ENCODE results near the gene GOSR2. TPM values are rescaled to one million over a fixed set of nuclear protein-coding genes. Genes with fewer than 3 reads are reported as not detected.

The GOSR2 gene
- total and polyA plus RNA-seq, 9 of the 15 experiments (the other 6 are each of a cell fraction or from before 2014, with no cell fraction given): 32.7 to 96.3 (median 48.9) TPM

DNA sequence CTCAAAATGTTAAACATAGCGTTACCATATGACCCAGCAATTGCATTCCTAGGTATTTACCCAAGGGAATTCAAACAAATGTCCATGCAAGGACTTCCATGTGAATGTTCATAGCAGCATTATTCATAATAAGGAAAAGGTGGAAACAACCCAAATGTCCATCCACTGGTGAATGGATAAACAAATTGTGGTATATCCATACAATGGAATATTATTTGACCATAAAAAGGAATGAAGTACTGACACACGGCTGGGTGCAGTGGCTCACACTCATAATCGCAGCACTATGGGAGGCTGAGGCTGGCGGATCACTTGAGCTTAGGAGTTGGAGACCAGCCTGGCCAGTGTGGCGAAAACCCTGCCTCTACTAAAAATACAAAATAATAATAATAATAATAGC is 24.1 kb upstream of the GOSR2 start:
- no peak overlapping the region for H2AFZ ChIP-seq (ENCODE audit: low read depth, low read length)
- H3K4me1 ChIP-seq (replicated peaks in 1 of 2; ENCODE audit: control insufficient read depth in 2 of 2, insufficient read depth in 2 of 2, low read length in 2 of 2): peaks cover 0 to 16% of the 10 kb centered on the region in 2 experiments; a peak in 4 of 5 replicates
- no peak overlapping the region for H3K9ac ChIP-seq (ENCODE audit: insufficient read depth in 1 of 2, low read depth in 2 of 2, low read length in 2 of 2)
- peaks cover 24 to 43% of the 10 kb centered on the region in 2 experiments for H3K27me3 ChIP-seq (ENCODE audit: control insufficient read depth in 2 of 2, insufficient read depth in 2 of 2, low read length in 2 of 2)
- peaks cover 2% of the 10 kb centered on the region for H3K9me1 ChIP-seq (ENCODE audit: control insufficient read depth, insufficient read depth, low read length)
- no peaks in the 10 kb centered on the region; the same call in 1 of the 2 replicates for H4K20me1 ChIP-seq (replicated peaks; ENCODE audit: control insufficient read depth, insufficient read depth, low read length)
- intact Hi-C loops (cut with micrococcal nuclease) (no loop called here), in situ Hi-C loops (cut with MboI) (no loop called here)
- H3K4me2 ChIP-seq (ENCODE audit: insufficient read depth, low read length): no peak overlapping the region
- no peak for ATAC-seq
- no peak overlapping the region for H3K4me3 ChIP-seq
- no peak for FAIRE-seq
- H3K9me3 ChIP-seq (replicated peaks; ENCODE audit: control insufficient read depth, insufficient read depth, low read depth, low read length): peaks cover 4% of the 10 kb centered on the region; the same call in 1 of the 2 replicates
- H3K27ac ChIP-seq (ENCODE audit: extremely low read depth, low read depth, low read length): no peak overlapping the region
- 5% methylated on average over 5 of the region's 5 CpGs for WGBS (ENCODE audit: insufficient coverage, low coverage, missing lambda C conversion rate)
- H3K36me3 ChIP-seq (ENCODE audit: control insufficient read depth, insufficient read depth, low read length): no peaks in the 10 kb centered on the region
- POLR2A ChIA-PET: no interaction called here
- H3K79me2 ChIP-seq (ENCODE audit: control insufficient read depth, insufficient read depth, low read length): no peaks in the 10 kb centered on the region
- CTCF ChIA-PET (ENCODE audit: low intra/inter-chr PET ratio): no interaction called here
- TF ChIP-seq ZFP91 (CRISPR knock-in tag; IDR thresholded peaks at IDR 0.05): no peak
- no peak for TF ChIP-seq ZBTB7A (IDR thresholded peaks at IDR 0.05; ENCODE audit: borderline replicate concordance, control insufficient read depth, low read depth, low read length)
- no peak for TF ChIP-seq HNRNPK (IDR thresholded peaks at IDR 0.05; ENCODE audit: low read depth, low read length, poor library complexity, severe bottlenecking)
- peak; percentile 37 for TF ChIP-seq ZNF146 (CRISPR knock-in tag; IDR thresholded peaks at IDR 0.05; ENCODE audit: unreplicated experiment)
- peak; percentile 33; the same call in 1 of the 2 replicates for TF ChIP-seq BCOR (IDR thresholded peaks at IDR 0.05)
- no peak for TF ChIP-seq MNT (conservative IDR thresholded peaks at IDR 0.05)
- DNase-seq (ENCODE audit: extremely low read depth in 1 of 4, low spot score in 3 of 4): no peak
- no TSS peak for BruUV-seq (replicated peaks)
